Hematopoietic multipotent progenitor cell treated with erythropoietin and hydrocortisone succinate and interleukin-3 and kit ligand, for 4 days (in vitro differentiated cells): Measurements from ENCODE around the gene SMAGP.
"Not testable (repeated sequence)": the region's sequence is repeated elsewhere in the genome, so short reads cannot be mapped to it uniquely, and the experiment has no call there.

ENCODE experiments used
- DNase-seq: peaks from one replicate; pipeline ENCODE4 v3.0.0-alpha.2; 2015

SMAGP gene

DNA sequence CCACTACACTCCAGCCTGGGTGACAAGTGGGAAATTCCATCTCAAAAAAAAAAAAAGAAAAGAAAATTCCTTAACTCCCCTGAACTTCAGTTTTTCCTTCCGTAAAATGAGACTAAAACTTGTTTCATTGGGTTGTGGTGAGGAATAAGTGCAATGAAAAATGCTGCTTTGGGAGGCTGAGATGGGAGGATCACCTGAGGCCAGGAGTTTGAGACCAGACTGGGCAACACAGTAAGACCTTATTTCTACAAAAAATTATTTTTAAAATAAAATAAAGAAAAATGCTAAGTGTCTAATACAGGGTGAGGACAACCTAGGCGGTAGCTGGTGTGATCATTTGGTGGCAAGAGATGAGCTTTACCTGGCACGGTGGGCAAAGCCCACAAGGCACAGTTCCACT is 6.9 kb downstream of the SMAGP start:
- no peak for DNase-seq

DNA sequence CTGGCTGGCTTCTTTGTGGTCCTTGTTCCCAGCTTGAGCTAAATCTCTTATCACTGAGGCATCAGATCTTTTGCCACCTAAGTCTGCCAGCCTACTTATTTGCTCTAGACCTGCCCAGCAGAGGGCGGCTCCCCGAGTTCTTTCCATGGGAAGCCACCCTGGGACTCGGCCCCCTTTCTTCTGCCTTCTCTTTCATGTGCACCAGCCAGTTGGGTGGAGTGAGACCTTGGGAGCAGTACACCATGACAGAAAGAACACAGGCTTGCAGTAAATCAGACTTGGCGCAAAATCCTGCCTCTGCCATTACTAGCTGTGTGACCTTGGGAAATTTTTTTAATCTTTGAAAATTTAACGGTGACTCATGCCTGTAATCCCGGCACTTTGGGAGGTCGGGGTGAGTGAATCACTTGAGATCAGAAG is 7.4 kb downstream of the SMAGP start:
- peak; percentile 79 for DNase-seq

DNA sequence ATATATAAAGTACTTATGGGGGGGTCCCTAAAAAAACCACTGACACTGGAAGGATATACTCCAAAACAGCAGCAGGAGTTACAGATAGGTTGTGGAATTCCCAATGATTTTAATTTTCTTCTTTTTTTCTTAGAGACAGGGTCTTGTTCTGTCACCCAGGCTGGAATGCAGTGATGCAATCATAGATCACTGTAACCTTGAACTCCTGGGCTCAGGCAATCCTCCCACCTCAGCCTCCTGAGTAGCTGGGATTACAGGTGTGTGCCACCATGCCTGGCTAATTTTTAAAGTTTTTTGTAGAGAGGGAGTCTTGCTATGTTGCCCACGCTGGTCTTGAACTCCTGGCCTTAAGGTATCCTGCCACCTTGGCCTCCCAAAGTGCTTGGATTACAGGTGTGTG is 10.6 kb downstream of the SMAGP start:
- not testable (repeated sequence) for DNase-seq

DNA sequence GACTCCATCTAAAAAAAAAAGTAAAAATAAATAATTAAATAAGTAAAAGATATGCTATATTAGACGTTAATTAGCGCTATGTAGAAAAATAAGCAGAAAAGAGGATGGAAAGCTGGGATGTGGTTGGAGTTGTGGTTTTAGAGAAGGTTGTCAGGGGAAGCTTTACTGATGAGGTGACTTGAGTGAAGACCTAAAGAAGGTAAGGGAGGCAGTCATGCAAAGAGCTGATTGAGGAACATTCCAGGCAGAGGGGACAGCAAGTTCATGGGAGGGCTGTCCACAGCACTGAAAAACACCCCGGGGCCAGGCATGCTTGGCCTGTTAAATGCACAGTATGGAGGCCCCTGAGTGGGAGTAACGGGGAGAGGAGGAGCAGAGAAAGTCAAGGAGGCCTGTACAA is 15.7 kb downstream of the SMAGP start:
- no peak for DNase-seq

DNA sequence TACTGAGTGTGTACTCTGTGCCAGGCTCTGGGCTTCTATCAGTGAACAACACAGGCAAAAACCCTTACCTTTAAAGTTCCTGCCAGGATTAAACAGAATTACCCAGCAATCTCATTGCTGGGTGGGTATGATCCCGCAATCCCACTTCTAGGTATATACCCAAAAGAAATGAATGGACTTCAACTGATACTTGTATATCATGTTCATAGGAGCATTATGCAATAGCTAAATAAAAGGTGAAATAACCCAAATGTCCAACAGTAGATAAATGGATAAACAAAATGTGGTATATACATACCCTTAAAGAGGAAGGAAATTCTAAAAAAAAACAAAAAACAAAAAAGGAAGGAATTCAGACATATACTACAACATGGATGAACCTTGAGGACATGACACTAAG is 16.9 kb downstream of the SMAGP start:
- no peak for DNase-seq

DNA sequence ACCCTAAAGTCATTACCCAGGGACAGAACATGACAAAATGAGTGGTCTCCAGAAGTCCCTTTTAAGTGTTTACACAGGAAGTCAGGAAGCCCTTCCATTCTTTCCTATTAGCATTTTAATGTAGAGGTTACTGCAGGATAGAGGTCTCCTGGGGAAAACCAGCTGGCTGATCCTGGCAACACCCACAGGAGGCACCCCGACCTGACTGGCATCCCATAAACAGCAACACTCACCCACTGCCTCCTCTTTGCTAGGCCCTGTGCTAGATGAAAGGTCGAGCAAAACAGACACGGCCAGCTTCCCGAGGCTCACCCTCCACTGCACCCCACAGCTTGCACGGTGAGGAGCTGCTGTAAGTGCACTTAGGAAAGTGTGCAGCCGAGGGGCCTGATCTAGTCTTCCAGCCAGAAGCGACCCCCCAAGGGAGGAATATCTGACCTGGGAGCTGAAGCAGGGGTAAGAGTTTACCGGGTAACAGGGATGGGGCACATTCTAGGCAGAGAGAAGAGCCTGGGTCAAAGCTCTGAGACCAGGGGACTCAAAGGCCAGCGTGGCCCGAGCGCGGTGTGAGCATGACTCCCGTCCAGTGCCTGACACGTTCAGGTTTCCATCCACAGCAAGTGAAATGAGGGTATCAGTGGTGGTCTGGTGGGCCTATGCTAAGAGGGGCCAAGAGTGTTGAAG is 22.6 kb downstream of the SMAGP start:
- no peak for DNase-seq

DNA sequence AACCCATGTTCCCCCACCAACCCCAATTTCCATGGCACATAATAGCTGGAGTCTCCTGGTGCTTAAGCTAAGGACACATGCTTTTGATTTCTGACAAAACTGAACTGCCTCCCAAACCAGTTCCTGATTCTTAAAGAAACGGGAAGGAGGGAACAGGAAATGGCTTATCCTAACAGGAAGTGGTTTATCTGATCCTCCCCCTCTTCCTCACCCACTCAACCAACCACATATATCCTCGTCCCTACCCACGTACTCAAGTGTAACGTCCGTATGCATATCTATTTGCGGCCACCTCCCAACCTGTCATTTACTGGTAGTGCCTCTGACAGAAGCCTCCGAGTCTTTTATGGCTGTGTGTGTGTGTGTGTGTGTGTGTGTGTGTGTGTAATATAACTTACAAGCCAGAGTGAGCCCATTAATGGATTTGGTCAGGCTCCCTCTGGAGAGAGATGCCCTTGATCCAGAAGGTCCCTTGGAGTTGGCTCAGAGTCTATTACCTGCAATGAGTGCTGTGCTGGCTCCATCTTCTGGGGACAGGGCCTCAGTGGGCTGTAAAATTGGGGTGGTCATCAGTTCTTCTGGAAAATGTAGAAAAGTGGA is 23.9 kb downstream of the SMAGP start:
- DNase-seq: peak; percentile 93

DNA sequence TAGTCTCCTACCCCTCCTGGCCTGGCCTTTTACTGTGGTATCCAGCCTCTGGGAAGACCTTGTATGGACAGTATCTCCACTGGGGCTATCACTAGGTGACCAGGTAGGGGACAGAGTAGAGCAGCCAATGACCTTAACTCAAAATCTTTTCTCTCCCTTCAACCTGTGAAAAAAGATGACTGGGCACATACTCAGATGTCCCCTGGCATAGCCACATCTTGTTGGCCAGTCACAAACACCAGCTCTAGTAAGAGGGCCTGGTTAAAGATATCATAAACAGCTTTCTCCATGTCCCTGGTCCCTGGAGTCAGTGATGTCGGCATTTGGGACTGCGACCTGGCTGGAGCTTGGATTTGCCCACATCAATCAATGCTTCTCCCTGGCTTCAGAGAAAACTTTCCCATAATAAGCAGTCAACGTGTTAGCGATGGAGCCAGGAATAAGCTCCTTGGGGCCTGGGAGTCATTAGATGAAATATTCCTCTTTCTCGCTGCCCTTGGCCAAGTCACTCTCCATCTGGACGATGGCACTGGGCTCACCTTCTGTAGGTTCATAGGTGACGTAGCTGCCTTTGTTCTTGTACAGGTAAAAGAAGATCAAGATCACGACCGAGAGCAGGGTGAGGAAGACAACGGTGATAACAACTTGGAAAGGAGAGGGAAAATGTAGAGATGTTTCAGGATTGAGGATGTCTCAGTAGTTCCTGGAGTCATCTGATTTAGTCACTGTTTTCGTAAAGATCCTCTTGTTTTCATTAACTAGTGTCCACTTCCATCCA is 24.6 kb downstream of the SMAGP start:
- peak; percentile 30 for DNase-seq

DNA sequence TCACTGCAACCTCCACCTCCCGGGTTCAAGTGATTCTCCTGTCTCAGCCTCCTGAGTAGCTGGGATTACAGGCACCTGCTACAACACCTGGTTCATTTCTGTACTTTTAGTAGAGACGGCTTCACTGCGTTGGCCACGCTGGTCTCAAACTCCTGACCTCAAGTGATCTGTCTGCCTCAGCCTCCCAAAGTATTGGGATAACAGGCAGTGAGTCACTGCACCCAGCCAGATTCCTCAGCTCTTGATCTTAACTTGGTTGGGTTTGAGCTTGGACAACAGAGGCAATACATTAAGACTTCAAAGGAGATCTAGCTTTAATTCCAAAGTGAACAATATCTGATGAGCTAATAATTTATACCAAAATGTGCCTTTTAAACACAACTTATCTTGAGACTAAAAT is 25.9 kb downstream of the SMAGP start:
- no peak for DNase-seq

DNA sequence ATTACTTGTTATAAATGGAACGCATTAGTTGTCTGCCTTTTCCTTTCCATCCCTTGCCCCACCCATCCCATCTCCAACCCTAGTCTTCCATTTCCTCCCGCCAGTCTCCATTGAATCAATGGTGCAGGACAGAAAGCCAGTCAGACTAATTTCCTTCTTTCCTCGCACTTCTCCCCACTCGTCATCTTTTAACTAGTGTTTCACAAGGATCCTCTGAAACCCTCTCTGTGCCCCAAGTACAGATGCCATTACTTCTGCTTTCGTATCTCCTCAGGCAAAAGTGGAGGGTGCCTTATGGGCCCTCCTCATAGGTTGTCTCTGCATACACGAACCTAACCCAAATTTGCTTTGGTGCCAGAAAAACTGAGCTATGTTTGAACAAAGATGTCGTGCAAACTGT is 27.3 kb downstream of the SMAGP start:
- no peak for DNase-seq

DNA sequence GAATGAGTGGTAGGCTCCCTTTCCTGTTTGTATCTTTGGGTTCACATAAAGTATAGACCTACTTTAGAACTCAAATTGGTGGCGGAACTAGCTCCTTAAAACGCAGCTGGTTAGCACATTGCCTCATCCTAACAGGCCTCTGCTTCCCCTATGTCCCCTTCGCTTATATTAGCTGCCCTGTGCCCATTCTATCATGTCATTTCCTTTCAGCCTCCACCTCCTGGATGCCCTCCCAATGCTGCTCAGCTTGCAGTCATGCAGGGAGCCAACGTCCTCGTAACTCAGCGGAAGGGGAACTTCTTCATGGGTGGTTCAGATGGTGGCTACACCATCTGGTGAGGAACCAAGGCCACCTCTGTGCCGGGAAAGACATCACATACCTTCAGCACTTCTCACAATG is 28.1 kb downstream of the SMAGP start:
- DNase-seq: peak; percentile 47

DNA sequence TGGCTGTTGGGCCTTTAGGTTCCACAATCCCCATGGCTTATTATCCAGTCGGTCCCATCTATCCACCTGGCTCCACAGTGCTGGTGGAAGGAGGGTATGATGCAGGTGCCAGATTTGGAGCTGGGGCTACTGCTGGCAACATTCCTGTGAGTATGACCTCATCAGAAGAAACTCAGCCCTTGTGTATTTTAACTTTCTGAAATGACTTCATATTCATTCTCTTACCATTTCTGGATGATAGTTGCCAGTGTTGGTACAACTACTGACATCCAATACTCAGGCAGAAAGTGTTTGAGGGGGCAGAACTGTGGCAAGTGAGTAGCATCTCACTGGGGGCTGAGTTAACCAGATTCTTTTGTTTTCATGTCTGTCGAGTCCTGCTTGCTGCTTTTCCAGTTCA is 29.2 kb downstream of the SMAGP start:
- no peak for DNase-seq

DNA sequence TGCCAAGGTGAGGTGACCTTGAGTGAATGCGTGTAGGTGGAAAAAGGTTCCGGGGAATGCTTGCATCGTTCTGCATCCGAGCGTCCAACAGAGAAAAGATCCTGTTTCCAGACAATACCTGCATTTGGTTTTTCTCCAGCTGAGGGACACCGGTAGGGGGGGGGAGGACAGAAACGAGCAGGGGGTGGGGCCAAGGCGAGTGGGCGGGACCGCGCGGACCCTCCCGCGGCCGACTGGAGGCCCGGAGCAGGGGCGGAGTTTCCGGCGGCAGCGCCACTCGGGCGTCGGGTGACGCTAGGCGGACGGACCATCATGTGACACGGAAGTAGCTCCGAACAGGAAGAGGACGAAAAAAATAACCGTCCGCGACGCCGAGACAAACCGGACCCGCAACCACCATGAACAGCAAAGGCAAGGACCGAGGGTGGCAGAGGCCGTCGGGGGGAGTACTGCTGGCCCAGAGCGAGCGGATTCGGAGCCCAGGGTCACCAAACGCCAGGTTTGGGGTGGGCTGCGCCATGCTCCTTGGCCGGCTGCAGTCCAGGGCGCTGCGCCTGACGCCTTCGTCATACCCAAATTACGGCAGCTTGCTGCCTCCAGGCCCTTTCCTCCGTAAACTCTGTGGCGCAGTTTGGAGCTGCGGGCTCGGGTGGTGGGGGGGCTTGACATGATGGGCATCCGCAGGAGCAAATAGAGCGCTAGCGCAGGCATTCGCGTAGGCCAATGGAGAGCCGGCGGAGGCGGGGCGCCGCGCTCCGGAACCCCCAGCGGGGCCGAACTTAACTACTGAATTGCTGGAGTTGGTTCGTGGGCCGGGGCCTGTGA is 31.5 kb downstream of the SMAGP start, which contains the start of gene DAZAP2:
Gene DAZAP2, plus strand, starts transcription at position 317 of the 825 bp plus-strand sequence. Its CDS starts 82 bp downstream, at position 399.
- peak; percentile 98 for DNase-seq

DNA sequence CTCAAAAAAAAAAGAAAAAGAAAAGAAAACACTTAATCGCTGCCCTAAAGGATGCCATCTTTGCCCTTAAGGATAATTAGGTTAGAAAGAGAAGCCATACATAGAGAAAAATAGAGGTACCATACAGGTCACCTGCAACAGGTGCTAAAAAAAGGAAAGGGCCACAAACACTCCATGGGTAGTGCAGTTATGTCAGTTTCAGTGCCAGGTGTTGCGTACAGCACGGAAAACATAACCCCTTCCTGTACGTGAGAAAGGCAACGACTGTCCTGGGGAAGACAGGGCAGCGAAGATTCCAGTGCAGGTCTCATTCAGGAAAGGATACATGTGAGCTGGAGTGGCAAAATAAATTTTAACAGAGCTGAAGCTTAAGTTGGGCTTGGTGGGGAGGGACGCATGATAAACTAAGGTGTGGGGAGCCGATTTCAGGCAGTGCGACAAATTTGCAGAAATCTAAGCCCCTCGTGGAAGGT is 32.1 kb downstream of the SMAGP start:
- DNase-seq: no peak

DNA sequence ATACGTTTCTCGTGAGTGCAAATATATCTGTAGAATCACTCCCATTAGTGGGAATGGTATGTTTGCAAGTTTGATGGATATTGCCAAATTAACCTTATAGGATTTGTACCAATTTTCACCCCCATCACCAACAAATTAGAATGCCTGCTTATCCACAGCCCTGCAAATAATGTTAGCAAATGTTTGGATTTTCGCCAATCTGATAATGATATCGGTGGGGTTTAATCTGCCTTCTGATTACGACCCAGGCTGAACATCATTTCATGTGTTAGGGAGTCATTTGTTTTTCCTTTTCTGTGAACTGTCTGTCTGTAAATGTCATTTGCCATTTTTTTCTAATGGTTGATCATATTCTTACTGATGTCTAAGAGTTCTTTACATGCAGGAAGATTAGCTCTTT is 35.7 kb downstream of the SMAGP start:
- peak; percentile 59 for DNase-seq

DNA sequence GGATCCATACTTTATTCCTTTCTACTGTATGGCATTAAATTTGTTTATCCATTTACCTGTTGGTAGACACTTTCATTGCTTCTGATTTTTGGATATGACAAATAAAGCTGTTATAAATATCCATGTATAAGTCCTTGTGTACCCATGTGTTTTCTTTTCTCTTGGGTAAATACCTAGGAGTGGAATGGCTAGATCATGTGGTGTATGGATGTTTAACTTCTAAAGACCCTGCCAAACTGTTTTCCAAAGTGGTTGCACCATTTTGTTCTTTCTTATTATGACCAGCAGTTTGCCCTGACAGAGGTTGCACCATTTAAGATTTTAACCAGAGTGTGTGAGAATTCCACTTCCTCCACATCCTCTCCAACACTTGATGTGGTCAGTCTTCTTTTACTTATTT is 37.6 kb downstream of the SMAGP start:
- no peak for DNase-seq

DNA sequence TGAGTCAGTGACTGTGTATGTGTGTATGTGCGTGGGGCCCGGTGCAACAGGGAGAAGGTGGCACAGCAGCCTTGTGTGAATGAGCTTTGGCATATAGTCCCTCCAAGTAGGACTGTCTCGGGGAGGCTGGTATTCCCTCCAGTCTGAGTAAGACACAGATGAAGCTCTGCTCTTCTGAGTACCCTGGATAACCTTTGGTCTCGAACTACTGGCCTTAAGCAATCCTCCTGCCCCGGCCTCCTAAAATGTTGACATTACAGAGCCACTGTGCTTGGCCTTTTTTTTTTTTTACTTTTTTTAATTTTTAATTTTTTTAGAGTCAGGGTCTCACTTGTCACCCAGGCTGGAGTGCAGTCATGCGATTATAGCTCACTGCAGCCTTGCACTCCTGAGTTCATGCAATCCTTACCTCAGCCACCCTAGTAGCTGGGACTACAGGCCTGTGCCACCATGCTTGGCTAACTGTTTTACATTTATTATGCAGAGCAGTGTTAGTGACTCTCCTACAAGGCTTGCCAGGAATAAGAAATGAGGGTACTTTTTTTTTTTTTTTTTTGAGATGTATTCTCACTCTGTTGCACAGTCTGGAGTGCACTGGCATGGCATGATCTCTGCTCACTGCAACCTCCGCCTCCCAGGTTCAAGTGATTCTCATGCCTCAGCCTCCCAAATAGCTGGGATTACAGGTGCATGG is 41.0 kb downstream of the SMAGP start:
- no peak for DNase-seq

DNA sequence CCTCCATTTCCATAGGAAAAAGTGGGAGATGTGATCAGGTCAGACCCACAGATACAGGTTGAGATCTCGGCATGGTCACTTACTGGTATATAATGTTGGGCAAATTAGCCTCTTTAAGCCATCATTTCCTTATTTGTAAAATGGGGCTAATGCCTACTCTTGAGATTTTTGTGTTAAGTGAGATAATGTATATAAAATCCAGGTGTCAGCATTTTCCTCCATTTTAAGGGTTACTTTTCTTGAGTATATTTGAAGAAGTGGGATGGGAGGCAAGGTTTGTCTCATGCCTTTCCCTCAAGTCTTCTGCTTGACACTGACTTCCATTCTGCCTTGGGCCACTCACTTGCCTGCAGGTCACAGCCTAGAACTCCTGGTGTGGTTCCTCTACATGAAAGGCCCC is 42.3 kb downstream of the SMAGP start:
- no peak for DNase-seq

DNA sequence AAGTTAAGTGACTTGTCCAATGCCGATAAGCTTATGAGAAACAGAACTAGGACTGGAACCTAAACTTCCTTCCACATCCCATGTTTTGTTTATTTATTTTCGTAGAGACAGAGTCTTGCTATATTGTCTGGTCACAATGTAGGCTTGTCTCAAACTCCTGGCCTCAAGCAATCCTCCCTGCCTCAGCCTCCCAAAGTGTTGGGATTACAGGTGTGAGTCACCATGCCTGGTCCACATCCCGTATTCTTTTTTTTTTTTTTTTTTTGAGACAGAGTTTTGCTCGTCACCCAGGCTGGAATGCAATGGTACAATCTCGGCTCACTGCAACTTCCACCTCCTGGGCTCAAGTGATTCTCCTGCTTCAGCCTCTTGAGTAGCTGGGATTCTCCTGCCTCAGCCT is 43.1 kb downstream of the SMAGP start:
- DNase-seq: not testable (repeated sequence)

DNA sequence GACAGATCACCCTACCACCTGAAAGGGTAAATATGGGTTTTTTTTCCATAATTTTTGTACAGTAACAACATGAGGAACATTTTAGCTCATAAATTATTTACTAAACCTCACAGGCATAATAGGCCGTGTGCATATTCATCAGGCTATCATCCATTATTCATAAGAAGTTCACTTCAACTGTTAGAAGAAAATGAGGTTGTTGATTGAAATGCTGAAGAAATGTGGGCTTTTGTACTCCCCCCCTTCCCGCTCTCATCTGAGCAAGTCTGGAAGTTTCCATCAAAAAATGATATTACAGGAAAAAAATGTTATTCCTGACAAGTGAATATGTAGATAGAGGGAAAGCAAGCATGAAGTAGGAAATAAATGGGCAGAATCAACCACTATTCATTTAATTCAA is 44.4 kb downstream of the SMAGP start:
- no peak for DNase-seq

DNA sequence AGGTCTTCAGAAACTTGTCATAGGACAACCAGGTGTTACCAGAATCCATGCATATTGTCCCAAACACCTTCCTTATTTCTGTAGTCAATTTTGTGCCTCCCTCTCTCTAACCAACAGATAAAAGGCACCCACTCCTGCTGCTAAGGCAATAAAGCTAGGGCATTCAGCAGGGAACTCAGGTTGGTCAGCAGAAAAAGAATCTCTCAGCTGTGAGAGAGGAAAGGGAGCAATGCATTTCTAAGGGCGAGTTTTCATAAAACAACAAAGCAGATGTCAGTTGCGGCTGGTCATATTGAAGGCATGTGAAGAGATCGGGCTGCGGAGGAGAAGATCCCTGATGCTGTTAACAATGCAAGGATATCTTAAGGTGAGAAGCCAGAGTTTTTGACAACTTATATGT is 45.0 kb downstream of the SMAGP start:
- no peak for DNase-seq

DNA sequence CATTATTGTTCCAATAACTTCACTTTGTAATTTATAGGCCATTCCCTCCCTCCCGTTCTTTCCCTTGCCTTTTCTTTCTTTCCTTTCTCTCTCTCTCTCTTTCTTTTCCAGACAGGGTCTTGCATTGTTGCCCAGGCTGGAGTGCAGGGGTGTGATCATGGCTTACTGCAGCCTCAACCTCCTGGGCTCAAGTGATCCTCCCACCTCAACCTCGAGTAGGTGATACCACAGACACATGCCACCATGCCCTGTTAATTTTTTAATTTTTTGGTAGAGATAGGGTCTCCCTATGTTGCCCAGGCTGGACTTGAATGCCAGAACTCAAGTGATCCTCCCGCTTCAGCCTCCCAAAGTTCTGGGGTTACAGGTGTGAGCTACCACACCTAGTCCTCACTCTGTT is 45.6 kb downstream of the SMAGP start:
- no peak for DNase-seq
